DND-41 (cell line): ENCODE measurements around the gene LHX4.

Source experiments
- ATAC-seq: fragments of 200-7000 bp; cut with Tn5 transposase; 3 replicates; pipeline ENCODE4 v1.9.1; 2021; ENCODE audit warnings: low read depth; ENCODE audit not compliant: insufficient read depth
- DNase-seq: peaks from one replicate; pipeline ENCODE4 v3.0.0-alpha.2; 2020
- H2AFZ ChIP-seq: 2 replicates; pipeline ENCODE4 v1.6.0; 2012; ENCODE audit warnings: low read depth, low read length
- H3K27ac ChIP-seq: 2 replicates; pipeline ENCODE4 v1.5.1; 2012; ENCODE audit warnings: low read length, inconsistent platforms
- H3K27me3 ChIP-seq: fragments of 200-600 bp; sonication (generic); 2 replicates; pipeline ENCODE4 v1.6.0; 2012; ENCODE audit warnings: low read length, mild to moderate bottlenecking, inconsistent platforms; ENCODE audit not compliant: insufficient read depth, poor library complexity
- H3K36me3 ChIP-seq: 2 replicates; pipeline ENCODE4 v1.5.1; 2012; ENCODE audit warnings: low read length, inconsistent platforms; ENCODE audit not compliant: insufficient read depth
- H3K4me1 ChIP-seq: 2 replicates; pipeline ENCODE4 v1.5.1; 2012; ENCODE audit warnings: mild to moderate bottlenecking, low read length; ENCODE audit not compliant: insufficient read depth
- H3K4me2 ChIP-seq: 2 replicates; pipeline ENCODE4 v1.6.0; 2012; ENCODE audit warnings: mild to moderate bottlenecking, moderate library complexity, low read length, inconsistent platforms; ENCODE audit not compliant: insufficient read depth
- H3K4me3 ChIP-seq, 2 experiments: fragments of 200-600 bp in 1 of 2; shearing (Covaris generic) in 1 of 2; 2 replicates each; pipeline ENCODE4 v1.5.1; 2012 to 2016; ENCODE audit warnings: inconsistent platforms in 2 of 2, low read length in 2 of 2, mild to moderate bottlenecking in 2 of 2, low read depth in 1 of 2, moderate library complexity in 1 of 2
- H3K79me2 ChIP-seq: 2 replicates; pipeline ENCODE4 v1.6.0; 2012; ENCODE audit warnings: low read length, inconsistent platforms; ENCODE audit not compliant: insufficient read depth
- H3K9ac ChIP-seq: 2 replicates; pipeline ENCODE4 v1.6.0; 2012; ENCODE audit warnings: low read depth, mild to moderate bottlenecking, inconsistent platforms, low read length, moderate library complexity
- H3K9me3 ChIP-seq: 2 replicates; pipeline ENCODE4 v1.5.1; 2012; ENCODE audit warnings: low read length, moderate library complexity, mild to moderate bottlenecking, inconsistent platforms; ENCODE audit not compliant: insufficient read depth, severe bottlenecking
- H4K20me1 ChIP-seq: 2 replicates; pipeline ENCODE4 v1.6.0; 2012; ENCODE audit warnings: low read length; ENCODE audit not compliant: insufficient read depth
- EZH2 ChIP-seq: IDR thresholded peaks from 3 replicates; pipeline ENCODE4 v1.6.1; 2012; ENCODE audit warnings: borderline replicate concordance, low read depth, mild to moderate bottlenecking, moderate library complexity, low read length, inconsistent platforms; ENCODE audit not compliant: severe bottlenecking
- TF ChIP-seq, protein P1 (sequence below): IDR thresholded peaks from 2 replicates; pipeline ENCODE4 v1.5.1; 2012; ENCODE audit warnings: borderline replicate concordance, low read length, moderate library complexity, mild to moderate bottlenecking; ENCODE audit not compliant: poor library complexity, severe bottlenecking; ENCODE audit errors: extremely low read depth

Gene LHX4

DNA sequence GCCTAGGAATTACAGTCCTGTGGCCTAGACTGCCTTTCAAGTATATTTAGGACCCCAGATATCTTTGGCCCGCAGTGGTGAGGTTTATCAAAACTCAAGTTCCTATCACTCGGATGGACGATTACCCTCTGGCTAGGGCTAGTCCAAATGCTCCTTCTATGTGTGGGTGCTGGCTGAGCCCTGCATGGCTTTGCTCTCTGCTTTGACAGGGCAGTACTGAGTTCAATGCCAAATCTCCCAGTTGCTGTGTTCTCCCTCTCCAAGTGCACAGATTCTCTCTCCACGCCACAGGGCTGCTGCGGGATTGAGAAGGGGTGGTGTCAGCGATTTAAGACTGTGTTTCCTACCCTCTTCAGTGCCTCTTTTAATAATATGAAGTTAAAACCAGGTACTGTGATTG lies 97.0 kb downstream of the LHX4 start:
- Histone ChIP-seq H3K9ac (no peak overlapping the region), H2AFZ (no peak overlapping the region), H4K20me1 (no peaks in the 10 kb centered on the region), H3K4me1 (no peaks in the 10 kb centered on the region), H3K27me3 (no peaks in the 10 kb centered on the region), H3K4me2 (no peak overlapping the region), H3K4me3 (no peak overlapping the region), H3K79me2 (peaks cover 12% of the 10 kb centered on the region), H3K9me3 (no peaks in the 10 kb centered on the region), H3K36me3 (peaks cover 10% of the 10 kb centered on the region; the same call in 1 of the 2 replicates), H3K27ac (no peak overlapping the region)
- DNase-seq (no peak), ATAC-seq (no peak)
- TF ChIP-seq EZH2: no peak
- TF ChIP-seq, protein P1, sequence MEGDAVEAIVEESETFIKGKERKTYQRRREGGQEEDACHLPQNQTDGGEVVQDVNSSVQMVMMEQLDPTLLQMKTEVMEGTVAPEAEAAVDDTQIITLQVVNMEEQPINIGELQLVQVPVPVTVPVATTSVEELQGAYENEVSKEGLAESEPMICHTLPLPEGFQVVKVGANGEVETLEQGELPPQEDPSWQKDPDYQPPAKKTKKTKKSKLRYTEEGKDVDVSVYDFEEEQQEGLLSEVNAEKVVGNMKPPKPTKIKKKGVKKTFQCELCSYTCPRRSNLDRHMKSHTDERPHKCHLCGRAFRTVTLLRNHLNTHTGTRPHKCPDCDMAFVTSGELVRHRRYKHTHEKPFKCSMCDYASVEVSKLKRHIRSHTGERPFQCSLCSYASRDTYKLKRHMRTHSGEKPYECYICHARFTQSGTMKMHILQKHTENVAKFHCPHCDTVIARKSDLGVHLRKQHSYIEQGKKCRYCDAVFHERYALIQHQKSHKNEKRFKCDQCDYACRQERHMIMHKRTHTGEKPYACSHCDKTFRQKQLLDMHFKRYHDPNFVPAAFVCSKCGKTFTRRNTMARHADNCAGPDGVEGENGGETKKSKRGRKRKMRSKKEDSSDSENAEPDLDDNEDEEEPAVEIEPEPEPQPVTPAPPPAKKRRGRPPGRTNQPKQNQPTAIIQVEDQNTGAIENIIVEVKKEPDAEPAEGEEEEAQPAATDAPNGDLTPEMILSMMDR: no peak
